HepG2 (cell line): Measurements from ENCODE around the gene PRELID2. TPM values are rescaled to one million over a fixed set of nuclear protein-coding genes. Genes with fewer than 3 reads are reported as not detected.
A peak's percentile ranks its signal among the peaks of the same experiment; 100 is the strongest.

Experiments
- ARID5B ChIP-seq: IDR thresholded peaks from 2 replicates; pipeline ENCODE4 v1.4.0; 2020; ENCODE audit warnings: mild to moderate bottlenecking, missing genetic modification reagents
- CEBPG ChIP-seq: IDR thresholded peaks from 2 replicates; pipeline ENCODE4 v1.6.1; 2016
- FOXJ3 ChIP-seq: sonication (generic); formaldehyde crosslinking; IDR thresholded peaks from 2 replicates; pipeline ENCODE4 v1.4.0; 2020; ENCODE audit warnings: missing genetic modification reagents, mild to moderate bottlenecking, borderline replicate concordance
- HNF4A ChIP-seq: sonication (generic); formaldehyde crosslinking; IDR thresholded peaks from 2 replicates; pipeline ENCODE4 v1.4.0; 2020; ENCODE audit warnings: missing genetic modification reagents
- JUND ChIP-seq: sonication (generic); formaldehyde crosslinking; IDR thresholded peaks from 2 replicates; pipeline ENCODE4 v1.8.0; 2022; ENCODE audit warnings: mild to moderate bottlenecking, missing genetic modification reagents
- KMT2A ChIP-seq: sonication (generic); formaldehyde crosslinking; IDR thresholded peaks from 2 replicates; pipeline ENCODE4 v1.4.0; 2020; ENCODE audit warnings: missing genetic modification reagents
- NFE2L1 ChIP-seq: sonication (generic); formaldehyde crosslinking; IDR thresholded peaks from 2 replicates; pipeline ENCODE4 v1.4.0; 2020; ENCODE audit warnings: missing genetic modification reagents, mild to moderate bottlenecking, borderline replicate concordance
- PAXIP1 ChIP-seq: sonication (generic); formaldehyde crosslinking; conservative IDR thresholded peaks from 2 replicates; pipeline ENCODE4 v1.4.0; 2020; ENCODE audit warnings: mild to moderate bottlenecking, missing genetic modification reagents, moderate library complexity
- SAFB2 ChIP-seq: sonication (generic); formaldehyde crosslinking; IDR thresholded peaks from 2 replicates; pipeline ENCODE4 v1.5.1; 2020; ENCODE audit warnings: missing genetic modification reagents, low read depth, mild to moderate bottlenecking, borderline replicate concordance
- SNAPC5 ChIP-seq: sonication (generic); formaldehyde crosslinking; IDR thresholded peaks from 2 replicates; pipeline ENCODE4 v1.8.1; 2023; ENCODE audit warnings: mild to moderate bottlenecking, missing genetic modification reagents, borderline replicate concordance
- TBX3 ChIP-seq: fragments of 450-650 bp; IDR thresholded peaks from 2 replicates; pipeline ENCODE4 v1.6.1; 2017; ENCODE audit warnings: antibody characterized with exemption, mild to moderate bottlenecking, inconsistent platforms, borderline replicate concordance
- ZBTB21 ChIP-seq: sonication (generic); formaldehyde crosslinking; IDR thresholded peaks from 2 replicates; pipeline ENCODE4 v1.4.0; 2020; ENCODE audit warnings: missing genetic modification reagents
- ZBTB33 ChIP-seq: sonication (generic); formaldehyde crosslinking; IDR thresholded peaks from 2 replicates; pipeline ENCODE4 v1.4.0; 2020; ENCODE audit warnings: missing genetic modification reagents
- ZFAT ChIP-seq: sonication (generic); formaldehyde crosslinking; conservative IDR thresholded peaks from 2 replicates; pipeline ENCODE4 v1.8.1; 2023; ENCODE audit warnings: missing genetic modification reagents, inconsistent platforms
- ZNF230 ChIP-seq: sonication (generic); formaldehyde crosslinking; IDR thresholded peaks from 2 replicates; pipeline ENCODE4 v1.4.0; 2020; ENCODE audit warnings: mild to moderate bottlenecking, missing genetic modification reagents
- ZNF703 ChIP-seq: sonication (generic); formaldehyde crosslinking; IDR thresholded peaks from 2 replicates; pipeline ENCODE4 v1.5.1; 2020; ENCODE audit warnings: missing genetic modification reagents, mild to moderate bottlenecking, moderate library complexity, borderline replicate concordance
- polyA plus RNA-seq, 8 experiments: library from polyadenylated mRNA; depleted of rRNA in 3 of 8; stranded (reverse) in 7 of 8; unstranded in 1 of 8; fragments of >200 nt; fragmentation: Illumina TruSeq in 4 of 8; extraction: Trizol in 4 of 8; gene quantifications; 2 replicates each; pipeline versions ENCODE4 v1.2.1 to v1.2.3, GENCODE V29; 2011 to 2016; ENCODE audit warnings: low read depth in 4 of 8, missing spikeins in 1 of 8, mixed read lengths in 1 of 8; ENCODE audit not compliant: insufficient read depth in 1 of 8
- total RNA-seq, 5 experiments: library from RNA; depleted of rRNA; stranded (reverse); fragments of >200 nt; fragmentation: Illumina TruSeq; extraction: Trizol; gene quantifications; 2 replicates each; pipeline ENCODE4 v1.2.3, GENCODE V29; 2016; ENCODE audit warnings: low read depth in 1 of 5

PRELID2 gene
- total and polyA plus RNA-seq, 2 of the 13 experiments (the other 11 are each of a cell fraction or from before 2014, with no cell fraction given) = 10.0 to 22.9 TPM

GRCh38 chr5:145863003-145863402, 27.9 kb upstream of the PRELID2 start (continued):
- no peak for TF ChIP-seq ZBTB33
- peak; percentile 29; the same call in 1 of the 2 replicates for TF ChIP-seq FOXJ3
- TF ChIP-seq ZNF230 (CRISPR knock-in tag) = no peak
- TF ChIP-seq HNF4A = peak; percentile 31; the same call in 1 of the 2 replicates
- no peak for TF ChIP-seq SNAPC5 (CRISPR knock-in tag)
- TF ChIP-seq JUND (CRISPR knock-in tag) = no peak
- TF ChIP-seq KMT2A = no peak
- TF ChIP-seq NFE2L1 (CRISPR knock-in tag) = no peak
- TF ChIP-seq CEBPG = peak; percentile 51; the same call in 1 of the 2 replicates
- TF ChIP-seq ZNF703 (CRISPR knock-in tag) = no peak
- TF ChIP-seq PAXIP1 = peak; percentile 39; the same call in 1 of the 2 replicates
- TF ChIP-seq ARID5B (CRISPR knock-in tag) = no peak
- no peak for TF ChIP-seq SAFB2 (CRISPR knock-in tag)
- TF ChIP-seq ZBTB21 (CRISPR knock-in tag) = no peak
- TF ChIP-seq ZFAT (CRISPR knock-in tag) = no peak
- no peak for TF ChIP-seq TBX3
